Neural cell (in vitro differentiated cells): Measurements from ENCODE around the gene SCYL1.

Experiments used
- CTCF ChIP-seq: fragments of 450-650 bp; IDR thresholded peaks from 2 replicates; pipeline ENCODE4 v1.5.1; 2014; ENCODE audit warnings: antibody characterized with exemption, mild to moderate bottlenecking, moderate library complexity; ENCODE audit not compliant: poor library complexity, severe bottlenecking
- EP300 ChIP-seq: fragments of 450-650 bp; conservative IDR thresholded peaks from 2 replicates; pipeline ENCODE4 v1.6.1; 2014; ENCODE audit warnings: antibody characterized with exemption, mild to moderate bottlenecking, moderate library complexity; ENCODE audit not compliant: poor library complexity, severe bottlenecking
- EZH2 ChIP-seq: fragments of 200-600, 300-800 bp; shearing (Covaris generic), sonication (generic); IDR thresholded peaks from 2 replicates; pipeline ENCODE4 v1.6.1; 2014; ENCODE audit warnings: antibody characterized with exemption, low read length, borderline replicate concordance, mild to moderate bottlenecking; ENCODE audit not compliant: insufficient read depth, poor library complexity, severe bottlenecking
- MXI1 ChIP-seq: fragments of 450-650 bp; conservative IDR thresholded peaks from 2 replicates; pipeline ENCODE4 v1.6.1; 2014; ENCODE audit warnings: antibody characterized with exemption, mild to moderate bottlenecking; ENCODE audit not compliant: poor library complexity, severe bottlenecking
- POLR2AphosphoS5 ChIP-seq: IDR thresholded peaks from 2 replicates; pipeline ENCODE4 v1.6.1; 2012
- SMC3 ChIP-seq: fragments of 450-650 bp; conservative IDR thresholded peaks from 2 replicates; pipeline ENCODE4 v1.6.1; 2014; ENCODE audit warnings: antibody characterized with exemption, mild to moderate bottlenecking, moderate library complexity; ENCODE audit not compliant: poor library complexity

GRCh38 chr11:65505466-65506289, 19.2 kb upstream of the SCYL1 start:
- TF ChIP-seq POLR2AphosphoS5 = peak; percentile 63
- TF ChIP-seq CTCF = no peak
- no peak for TF ChIP-seq EZH2
- no peak for TF ChIP-seq MXI1
- TF ChIP-seq SMC3 = no peak
- TF ChIP-seq EP300 = no peak
